Upper lobe of right lung (tissue), 1 donor: ENCODE measurements around the gene RAC3. TPM values are rescaled to one million over a fixed set of nuclear protein-coding genes. Genes with fewer than 3 reads are reported as not detected.
A peak's percentile ranks its signal among the peaks of the same experiment; 100 is the strongest.
"Not testable (repeated sequence)": the region's sequence is repeated elsewhere in the genome, so short reads cannot be mapped to it uniquely, and the experiment has no call there.

ENCODE experiments used
- ATAC-seq: fragments of 200-7000 bp; cut with Tn5 transposase; one replicate; pipeline ENCODE4 v1.9.1; 2020; ENCODE audit warnings: mild to moderate bottlenecking, moderate library complexity
- DNase-seq: peaks from one replicate; pipeline ENCODE4 v3.0.0-alpha.2; 2020
- H3K27ac ChIP-seq: fragments of 200-600 bp; one replicate; pipeline ENCODE4 v1.8.0; 2022
- H3K27me3 ChIP-seq: fragments of 200-600 bp; one replicate; pipeline ENCODE4 v1.8.0; 2022; ENCODE audit warnings: mild to moderate bottlenecking
- H3K36me3 ChIP-seq: fragments of 200-600 bp; one replicate; pipeline ENCODE4 v1.8.0; 2022
- H3K4me1 ChIP-seq: fragments of 200-600 bp; one replicate; pipeline ENCODE4 v1.8.0; 2022
- H3K4me3 ChIP-seq: fragments of 200-600 bp; one replicate; pipeline ENCODE4 v1.8.0; 2022; ENCODE audit warnings: mild to moderate bottlenecking
- H3K9me3 ChIP-seq: fragments of 200-600 bp; one replicate; pipeline ENCODE4 v1.8.0; 2022
- CTCF ChIP-seq: fragments of 200-600 bp; IDR thresholded peaks from one replicate; pipeline ENCODE4 v1.8.0; 2022; ENCODE audit warnings: antibody characterized with exemption
- intact Hi-C: fragments of 100-400 bp; cut with DNase I; formaldehyde crosslinking; loops from one replicate; pipeline ENCODE4 v1.11.0; 2022
- total RNA-seq: library from RNA; stranded (reverse); fragmentation: NEBNext Ultra II Directional; extraction: Animal tissue kit (Norgen Biotek cat#: 25700); gene quantifications from one replicate; pipeline ENCODE4 v1.2.1, GENCODE V29; 2021
- donor health status: DM: no; HTN: yes; CAD: no; lungs with severe emphysema.

Gene RAC3
- total RNA-seq, 1 donor from 2014 or later: 3.4 TPM

GRCh38 chr17:82037092-82037888 is 5.8 kb downstream of the RAC3 start, which contains the start of gene DCXR:
TSS of gene DCXR (minus strand) at chr17:82037697. CDS start at chr17:82037682, 15 bp downstream.
- intact Hi-C loops: loop anchor here (10.0 kb wide), 1 partner anchor 298 kb away; the partner anchor contains the start of gene SECTM1
- peak within 1 kb of the TSS; percentile 95 for H3K27ac ChIP-seq
- peak; percentile 77 for TF ChIP-seq CTCF
- peak; percentile 99 for DNase-seq
- H3K4me1 ChIP-seq: peaks cover 14% of the 10 kb centered on the region
- ATAC-seq: peak; percentile 97
- H3K9me3 ChIP-seq: no peaks in the 10 kb centered on the region
- H3K4me3 ChIP-seq: peak within 1 kb of the TSS; percentile 65
- H3K27me3 ChIP-seq: no peaks in the 10 kb centered on the region
- H3K36me3 ChIP-seq: no peaks in the 10 kb centered on the region

- DNase-seq (no peak), ATAC-seq (no peak)
- TF ChIP-seq CTCF: no peak
- no peaks in the 10 kb centered on the region for H3K9me3 ChIP-seq
- intact Hi-C loops: loop anchor here (10.0 kb wide), 1 partner anchor 297 kb away; the partner anchor contains the start of gene SECTM1
- H3K27me3 ChIP-seq: no peaks in the 10 kb centered on the region
- H3K4me3 ChIP-seq: peak overlapping the region; percentile 65
- H3K36me3 ChIP-seq: no peaks in the 10 kb centered on the region
- peaks cover 13% of the 10 kb centered on the region for H3K4me1 ChIP-seq
- H3K27ac ChIP-seq: peak overlapping the region; percentile 95
Observed at GRCh38 chr17:82037889-82038195, 6.4 kb downstream of the RAC3 start.

GRCh38 chr17:82038796-82039409 is 7.4 kb downstream of the RAC3 start:
- not testable (repeated sequence) for ATAC-seq, H3K9me3 ChIP-seq, H3K27me3 ChIP-seq, H3K36me3 ChIP-seq, DNase-seq, H3K27ac ChIP-seq, H3K4me3 ChIP-seq
- peaks cover 13% of the 10 kb centered on the region for H3K4me1 ChIP-seq
- intact Hi-C loops: loop anchor here (10.0 kb wide), 1 partner anchor 296 kb away; the partner anchor contains the start of gene SECTM1

GRCh38 chr17:82039695-82040299 is 8.3 kb downstream of the RAC3 start:
- DNase-seq: no peak
- intact Hi-C loops: loop anchor here (10.0 kb wide), 1 partner anchor 295 kb away; the partner anchor contains the start of gene SECTM1

GRCh38 chr17:82041144-82041814 is 9.8 kb downstream of the RAC3 start:
- no peaks in the 10 kb centered on the region for H3K9me3 ChIP-seq
- ATAC-seq (no peak), DNase-seq (no peak)
- H3K36me3 ChIP-seq: no peaks in the 10 kb centered on the region
- intact Hi-C loops: no loop called here
- H3K4me3 ChIP-seq: no peak overlapping the region
- H3K27me3 ChIP-seq: no peaks in the 10 kb centered on the region
- no peak overlapping the region for H3K27ac ChIP-seq
- H3K4me1 ChIP-seq: peaks cover 10% of the 10 kb centered on the region
- TF ChIP-seq CTCF: no peak

More at GRCh38 chr17:82039695-82040299, 8.3 kb downstream of the RAC3 start:
- H3K4me1 ChIP-seq: peaks cover 13% of the 10 kb centered on the region
- no peak overlapping the region for H3K4me3 ChIP-seq
- H3K36me3 ChIP-seq: no peaks in the 10 kb centered on the region
- no peak overlapping the region for H3K27ac ChIP-seq
- no peaks in the 10 kb centered on the region for H3K27me3 ChIP-seq
- no peak for ATAC-seq
- H3K9me3 ChIP-seq: no peaks in the 10 kb centered on the region
- no peak for TF ChIP-seq CTCF
